Smooth muscle cell (in vitro differentiated cells): ENCODE data around the gene SRRM5. TPM values are rescaled to one million over a fixed set of nuclear protein-coding genes. Genes with fewer than 3 reads are reported as not detected.

Source experiments
- DNase-seq: peaks from one replicate; lab custom pipeline; 2025; ENCODE audit not compliant: unreplicated experiment; lab: John Stamatoyannopoulos, UW
- H2AFZ ChIP-seq: fragments of 200-600 bp; sonication (generic); 2 replicates; pipeline ENCODE4 v1.6.0; 2016; ENCODE audit warnings: antibody characterized with exemption, low read depth, mild to moderate bottlenecking
- H3F3A ChIP-seq: fragments of 200-600 bp; sonication (generic); 2 replicates; pipeline ENCODE4 v1.6.0; 2017; ENCODE audit warnings: antibody characterized with exemption, low read depth
- H3K27ac ChIP-seq: fragments of 200-600 bp; sonication (generic); 2 replicates; pipeline ENCODE4 v1.5.1; 2016; ENCODE audit warnings: low read depth, mild to moderate bottlenecking
- H3K27me3 ChIP-seq: fragments of 200-600 bp; sonication (generic); 2 replicates; pipeline ENCODE4 v1.6.1; 2016; ENCODE audit warnings: low read depth, mild to moderate bottlenecking
- H3K36me3 ChIP-seq: fragments of 200-600 bp; sonication (generic); 2 replicates; pipeline ENCODE4 v1.5.1; 2016; ENCODE audit warnings: low read depth
- H3K4me1 ChIP-seq: fragments of 200-600 bp; sonication (generic); 2 replicates; pipeline ENCODE4 v1.5.1; 2016; ENCODE audit warnings: low read depth
- H3K4me2 ChIP-seq: fragments of 200-600 bp; sonication (generic); 2 replicates; pipeline ENCODE4 v1.6.0; 2016; ENCODE audit warnings: mild to moderate bottlenecking
- H3K4me3 ChIP-seq: fragments of 200-600 bp; sonication (generic); 2 replicates; pipeline ENCODE4 v1.5.1; 2016; ENCODE audit warnings: mild to moderate bottlenecking
- H3K79me2 ChIP-seq: fragments of 200-600 bp; sonication (generic); 2 replicates; pipeline ENCODE4 v1.6.0; 2016; ENCODE audit warnings: low read depth, mild to moderate bottlenecking
- H3K9ac ChIP-seq: fragments of 200-600 bp; sonication (generic); 2 replicates; pipeline ENCODE4 v1.6.0; 2016; ENCODE audit warnings: low read depth
- H3K9me3 ChIP-seq: fragments of 200-600 bp; sonication (generic); replicated peaks from 2 replicates; pipeline ENCODE4 v1.5.1; 2016; ENCODE audit warnings: low read depth
- H4K20me1 ChIP-seq: fragments of 200-600 bp; sonication (generic); 2 replicates; pipeline ENCODE4 v1.6.0; 2016; ENCODE audit warnings: low read depth
- WGBS: methylation state at CpG from one replicate; pipeline ENCODE4 v1.1.7; 2016; ENCODE audit warnings: low lambda C conversion rate; 5-methylcytosine and 5-hydroxymethylcytosine counted together
- polyA plus RNA-seq: library from polyadenylated mRNA; unstranded; fragments of >200 nt; fragmentation: Nextera tagmentation; extraction: Ambion mirVana; gene quantifications from 2 replicates; pipeline ENCODE4 v1.2.1, GENCODE V29; 2016
- total RNA-seq: library from RNA; depleted of rRNA; stranded (reverse); fragments of >200 nt; gene quantifications from 2 replicates; pipeline ENCODE4 v1.2.3, GENCODE V29; 2014
- TF ChIP-seq, protein P1 (sequence below): fragments of 200-600 bp; sonication (generic); IDR thresholded peaks from 2 replicates; pipeline ENCODE4 v1.5.1; 2017; ENCODE audit warnings: borderline replicate concordance, mild to moderate bottlenecking, antibody characterized with exemption; ENCODE audit not compliant: insufficient read depth, poor library complexity, severe bottlenecking

SRRM5 gene
- total and polyA plus RNA-seq, 2 experiments from 2014 or later: 0.27 TPM; not detected in 1

DNA sequence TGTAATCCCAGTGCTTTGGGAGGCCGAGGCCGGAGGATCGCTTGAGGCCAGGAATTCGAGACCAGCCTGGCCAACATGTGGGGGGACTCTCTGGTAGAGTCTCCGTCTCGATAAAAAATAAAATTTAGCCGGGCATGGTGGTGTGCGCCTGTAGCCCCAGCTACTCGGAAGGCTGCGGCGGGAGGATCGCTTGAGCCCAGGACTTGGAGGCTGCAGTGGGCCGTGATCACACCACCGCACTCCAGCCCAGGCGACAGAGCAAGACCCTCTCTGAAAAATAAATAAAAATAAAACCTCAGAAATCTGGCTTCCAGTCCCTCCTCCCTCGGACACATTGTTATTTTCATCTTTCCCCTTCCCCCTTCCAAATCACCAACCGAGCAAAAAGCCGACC, 16.3 kb upstream of the SRRM5 start:
- Histone ChIP-seq H3K27me3 (no peaks in the 10 kb centered on the region), H3K79me2 (peaks cover 57% of the 10 kb centered on the region), H3K27ac (peak overlapping the region; percentile 100), H2AFZ (no peak overlapping the region), H3K4me2 (peak overlapping the region; percentile 91), H3K4me3 (peak overlapping the region; percentile 81), H3K9ac (peak overlapping the region; percentile 96), H3K4me1 (peaks cover 13% of the 10 kb centered on the region), H3F3A (no peaks in the 10 kb centered on the region), H3K9me3 (no peaks in the 10 kb centered on the region), H4K20me1 (peaks cover 40% of the 10 kb centered on the region), H3K36me3 (no peaks in the 10 kb centered on the region)
- TF ChIP-seq, protein P1, sequence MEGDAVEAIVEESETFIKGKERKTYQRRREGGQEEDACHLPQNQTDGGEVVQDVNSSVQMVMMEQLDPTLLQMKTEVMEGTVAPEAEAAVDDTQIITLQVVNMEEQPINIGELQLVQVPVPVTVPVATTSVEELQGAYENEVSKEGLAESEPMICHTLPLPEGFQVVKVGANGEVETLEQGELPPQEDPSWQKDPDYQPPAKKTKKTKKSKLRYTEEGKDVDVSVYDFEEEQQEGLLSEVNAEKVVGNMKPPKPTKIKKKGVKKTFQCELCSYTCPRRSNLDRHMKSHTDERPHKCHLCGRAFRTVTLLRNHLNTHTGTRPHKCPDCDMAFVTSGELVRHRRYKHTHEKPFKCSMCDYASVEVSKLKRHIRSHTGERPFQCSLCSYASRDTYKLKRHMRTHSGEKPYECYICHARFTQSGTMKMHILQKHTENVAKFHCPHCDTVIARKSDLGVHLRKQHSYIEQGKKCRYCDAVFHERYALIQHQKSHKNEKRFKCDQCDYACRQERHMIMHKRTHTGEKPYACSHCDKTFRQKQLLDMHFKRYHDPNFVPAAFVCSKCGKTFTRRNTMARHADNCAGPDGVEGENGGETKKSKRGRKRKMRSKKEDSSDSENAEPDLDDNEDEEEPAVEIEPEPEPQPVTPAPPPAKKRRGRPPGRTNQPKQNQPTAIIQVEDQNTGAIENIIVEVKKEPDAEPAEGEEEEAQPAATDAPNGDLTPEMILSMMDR: no peak
- WGBS: 5% methylated on average over 18 of the region's 18 CpGs
- no peak for DNase-seq

DNA sequence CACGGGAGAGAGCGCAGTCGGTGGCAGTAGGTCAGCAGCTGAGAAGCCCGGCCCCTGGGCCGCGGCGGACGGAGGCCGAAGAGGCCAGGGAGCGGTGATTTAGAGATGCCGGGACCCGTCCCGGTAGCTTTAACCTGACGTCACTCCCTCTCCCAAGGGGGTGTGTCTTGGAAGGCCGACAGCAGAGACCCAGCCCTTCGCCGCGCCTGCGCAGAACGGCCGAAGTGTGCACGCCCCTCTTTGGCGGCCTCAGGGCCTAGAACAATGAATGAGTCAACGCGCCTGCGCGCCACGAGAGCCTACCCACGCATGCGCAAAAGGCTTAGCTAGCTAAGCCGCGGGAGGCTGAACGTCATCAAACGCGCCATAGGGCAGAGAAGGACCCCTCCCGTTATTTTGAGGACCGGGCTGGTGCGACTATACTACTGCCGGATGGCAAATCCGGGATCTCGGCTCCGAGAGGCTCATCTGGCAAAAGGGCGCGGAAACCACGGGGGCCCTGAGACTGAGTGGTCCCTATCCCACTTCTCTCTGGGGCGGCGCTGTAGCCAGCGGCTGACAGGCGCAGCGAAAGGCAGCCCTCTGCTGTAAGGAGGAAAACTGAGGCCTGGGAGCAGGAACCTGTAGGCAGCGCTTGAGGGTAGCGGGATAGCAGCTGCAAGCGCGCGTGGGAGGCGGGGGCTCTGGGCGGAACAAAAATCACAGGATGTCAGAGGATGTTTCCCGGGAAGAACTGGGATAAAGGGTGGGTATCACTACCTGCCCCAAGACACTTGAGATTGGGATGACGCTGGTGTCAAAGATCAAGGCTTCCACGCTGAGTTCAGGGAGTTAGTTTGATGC, 15.7 kb upstream of the SRRM5 start, which contains the start of the genes IRGQ and ZNF576:
Gene IRGQ, minus strand, starts transcription at position 136 of the 843 bp plus-strand sequence. CDS start 796 bp downstream, outside the sequence.
Gene ZNF576, plus strand, starts transcription at position 597 of the 843 bp plus-strand sequence. CDS start 514 bp downstream, outside the sequence.
- H3K79me2 ChIP-seq: peaks cover 51% of the 10 kb centered on the region
- TF ChIP-seq, protein P1: no peak
- H3K27me3 ChIP-seq: no peaks in the 10 kb centered on the region
- peaks cover 13% of the 10 kb centered on the region for H3K4me1 ChIP-seq
- H3K9me3 ChIP-seq: no peaks in the 10 kb centered on the region
- H4K20me1 ChIP-seq: peaks cover 34% of the 10 kb centered on the region
- H2AFZ ChIP-seq: peak within 1 kb of the TSS; percentile 89
- peak within 1 kb of the TSS; percentile 98 for H3K4me2 ChIP-seq
- H3K27ac ChIP-seq: peak within 1 kb of the TSS; percentile 100
- H3K4me3 ChIP-seq: peak within 1 kb of the TSS; percentile 81
- WGBS: under 1% methylated on average over 60 of the region's 60 CpGs
- H3F3A ChIP-seq: peaks cover 5% of the 10 kb centered on the region
- peak within 1 kb of the TSS; percentile 99 for H3K9ac ChIP-seq
- DNase-seq: peak; percentile 99
- no peaks in the 10 kb centered on the region for H3K36me3 ChIP-seq

DNA sequence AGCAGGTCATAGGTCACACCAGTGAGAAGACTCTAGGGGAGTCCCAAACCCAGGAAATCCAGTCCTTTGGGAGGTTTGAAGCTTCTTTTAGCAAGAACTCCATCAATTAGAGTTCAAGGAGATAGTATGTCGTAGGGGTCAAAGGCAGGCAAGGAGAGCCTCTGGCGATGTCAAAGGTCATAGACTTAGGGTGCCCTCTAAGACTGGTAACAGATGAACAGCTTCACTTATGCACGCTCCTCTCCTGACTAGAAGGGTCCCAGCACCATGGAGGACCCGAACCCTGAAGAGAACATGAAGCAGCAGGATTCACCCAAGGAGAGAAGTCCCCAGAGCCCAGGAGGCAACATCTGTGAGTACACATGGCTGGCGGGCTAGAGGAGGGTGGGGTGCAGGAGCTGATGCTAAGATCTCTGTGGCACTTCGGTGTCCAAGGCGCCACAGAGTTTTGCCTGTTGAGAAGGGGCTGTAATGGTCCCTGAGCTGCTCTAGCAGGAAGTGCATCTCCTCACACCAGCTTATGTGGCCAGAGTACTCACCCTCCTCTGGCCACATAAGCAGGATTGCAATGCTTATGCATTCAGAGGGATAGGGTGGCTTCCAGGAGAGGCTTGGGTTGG, 14.9 kb upstream of the SRRM5 start:
- Histone ChIP-seq H3K4me1 (peaks cover 13% of the 10 kb centered on the region), H3K27ac (peak overlapping the region; percentile 100), H3K79me2 (peaks cover 49% of the 10 kb centered on the region), H3K4me2 (peak overlapping the region; percentile 98), H3K27me3 (no peaks in the 10 kb centered on the region), H3K9ac (peak overlapping the region; percentile 99), H2AFZ (peak overlapping the region; percentile 89), H4K20me1 (peaks cover 27% of the 10 kb centered on the region), H3K4me3 (peak overlapping the region; percentile 63), H3K36me3 (no peaks in the 10 kb centered on the region), H3F3A (peaks cover 5% of the 10 kb centered on the region), H3K9me3 (no peaks in the 10 kb centered on the region)
- 41% methylated on average over 7 of the region's 7 CpGs for WGBS
- DNase-seq: no peak
- TF ChIP-seq, protein P1: no peak
